NCI-H460 (cell line): ENCODE data around the gene KRTAP19-6. TPM values are rescaled to one million over a fixed set of nuclear protein-coding genes. Genes with fewer than 3 reads are reported as not detected.

ENCODE experiments used
- small RNA-seq, 2 experiments: library from RNA; depleted of rRNA; stranded (forward); fragments of <200 nt; gene quantifications; one replicate each; pipeline ENCODE3, GENCODE V24; 2014
- total RNA-seq: library from RNA; depleted of rRNA; stranded (reverse); fragments of >200 nt; shearing (Covaris generic); gene quantifications from 2 replicates; pipeline ENCODE4 v1.2.3, GENCODE V29; 2014; rRNA removed

The KRTAP19-6 gene
- total RNA-seq, 1 experiment from 2014 or later: not detected

Small RNA genes lying within 50 kb of the gene (small RNA-seq; reads per million reads assigned to genes)
- 0 reads per million in 2 experiments for gene AP000567.1
- gene KRTAP19-10P: 0 reads per million in 2 experiments
- gene KRTAP19-11P: 0 reads per million in 2 experiments
- gene KRTAP19-9P: 0 reads per million in 2 experiments
- 0 reads per million in 2 experiments for gene KRTAP22-2

Other genes with a start within 250 kb of the KRTAP19-6 start
- not detected in 2 replicates for gene KRTAP26-1, start 221.5 kb downstream of the KRTAP19-6 start, total RNA-seq
- not detected in 2 replicates for gene KRTAP27-1, start 204.2 kb downstream of the KRTAP19-6 start, total RNA-seq
- not detected in 2 replicates for gene KRTAP23-1, start 193.3 kb downstream of the KRTAP19-6 start, total RNA-seq
- not detected in 2 replicates for gene KRTAP13-2, start 169.6 kb downstream of the KRTAP19-6 start, total RNA-seq
- not detected in 2 replicates for gene KRTAP13-1, start 145.8 kb downstream of the KRTAP19-6 start, total RNA-seq
- not detected in 2 replicates for gene KRTAP13-3, start 115.9 kb downstream of the KRTAP19-6 start, total RNA-seq
- gene KRTAP13-4, start 111.6 kb downstream of the KRTAP19-6 start, total RNA-seq: not detected in 2 replicates
- gene KRTAP15-1, start 101.6 kb downstream of the KRTAP19-6 start, total RNA-seq: not detected in 2 replicates
- gene KRTAP19-1, start 61.5 kb downstream of the KRTAP19-6 start, total RNA-seq: not detected in 2 replicates
- not detected in 2 replicates for gene KRTAP19-2, start 54.4 kb downstream of the KRTAP19-6 start, total RNA-seq
- not detected in 2 replicates for gene KRTAP19-3, start 49.9 kb downstream of the KRTAP19-6 start, total RNA-seq
- gene KRTAP19-4, start 44.7 kb downstream of the KRTAP19-6 start, total RNA-seq: not detected in 2 replicates
- not detected in 2 replicates for gene KRTAP19-5, start 39.7 kb downstream of the KRTAP19-6 start, total RNA-seq
- not detected in 2 replicates for gene KRTAP19-7, start 19.4 kb upstream of the KRTAP19-6 start, total RNA-seq
- not detected in 2 replicates for gene KRTAP22-2, start 48.5 kb upstream of the KRTAP19-6 start, total RNA-seq
- not detected in 2 replicates for gene KRTAP6-3, start 50.6 kb upstream of the KRTAP19-6 start, total RNA-seq
- gene KRTAP6-2, start 57.0 kb upstream of the KRTAP19-6 start, total RNA-seq: not detected in 2 replicates
- not detected in 2 replicates for gene KRTAP22-1, start 59.2 kb upstream of the KRTAP19-6 start, total RNA-seq
- gene KRTAP6-1, start 72.1 kb upstream of the KRTAP19-6 start, total RNA-seq: not detected in 2 replicates
- not detected in 2 replicates for gene KRTAP20-1, start 74.6 kb upstream of the KRTAP19-6 start, total RNA-seq
- not detected in 2 replicates for gene KRTAP20-4, start 78.8 kb upstream of the KRTAP19-6 start, total RNA-seq
- not detected in 2 replicates for gene KRTAP20-2, start 93.3 kb upstream of the KRTAP19-6 start, total RNA-seq
- gene KRTAP20-3, start 101.0 kb upstream of the KRTAP19-6 start, total RNA-seq: not detected in 2 replicates
- gene KRTAP21-3, start 176.9 kb upstream of the KRTAP19-6 start, total RNA-seq: not detected in 2 replicates
- not detected in 2 replicates for gene KRTAP21-2, start 205.4 kb upstream of the KRTAP19-6 start, total RNA-seq
- gene KRTAP21-1, start 213.6 kb upstream of the KRTAP19-6 start, total RNA-seq: not detected in 2 replicates